H1 (cell line): ENCODE results near the gene PDE4B.

Experiments
- JUND ChIP-seq: IDR thresholded peaks from 2 replicates; pipeline ENCODE4 v1.6.1; 2011; ENCODE audit warnings: mild to moderate bottlenecking, improper control_type of control experiment, low read length
- POLR2A ChIP-seq, 2 experiments: IDR thresholded peaks; 1 replicate in 1 of 2; 2 replicates in 1 of 2; pipeline ENCODE4 v1.6.1; 2011; ENCODE audit warnings: low read depth in 2 of 2, low read length in 2 of 2, mild to moderate bottlenecking in 2 of 2; ENCODE audit errors: control extremely low read depth in 1 of 2
- TF ChIP-seq, protein P1 (sequence below), 3 experiments: IDR thresholded peaks; 1 replicate in 2 of 3; 2 replicates in 1 of 3; pipeline versions ENCODE4 v1.5.1 to v1.6.1; 2011; ENCODE audit warnings: low read length in 3 of 3, mild to moderate bottlenecking in 3 of 3, inconsistent platforms in 2 of 3, low read depth in 1 of 3, moderate library complexity in 1 of 3; ENCODE audit not compliant: insufficient read depth in 1 of 3; ENCODE audit errors: control extremely low read depth in 1 of 3

DNA sequence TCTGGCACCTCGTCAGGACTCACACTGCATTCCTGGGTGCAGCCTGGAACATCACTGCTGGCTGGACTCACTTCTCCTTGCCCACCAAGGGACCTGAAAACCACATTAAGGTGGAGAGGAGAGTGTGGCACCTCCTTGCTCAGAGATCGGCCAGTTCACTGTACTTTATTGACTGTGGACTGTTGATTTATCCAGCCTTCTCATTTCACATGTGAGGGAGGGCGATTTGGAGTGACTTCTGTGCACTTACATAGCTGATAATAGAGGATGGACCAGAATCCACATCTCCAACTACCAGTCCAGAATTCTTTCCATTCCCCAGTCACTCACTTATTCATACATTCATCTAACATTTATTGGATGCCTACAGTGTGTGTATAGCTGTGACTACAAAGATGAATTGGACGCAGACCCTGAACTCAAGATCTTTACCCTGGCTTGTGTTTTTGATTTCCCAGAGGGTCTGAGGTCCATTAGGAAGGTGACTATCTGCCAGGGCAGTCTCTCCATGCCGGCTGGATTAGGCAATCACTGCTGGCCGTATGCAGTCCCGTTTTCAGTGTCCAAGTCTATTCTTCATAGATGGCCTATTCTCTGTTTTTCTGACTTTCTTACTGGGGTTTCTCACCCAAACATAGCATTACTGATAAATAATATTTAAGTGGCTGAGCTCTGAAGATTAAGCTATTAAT, 507.7 kb downstream of the PDE4B start:
- TF ChIP-seq, protein P1, sequence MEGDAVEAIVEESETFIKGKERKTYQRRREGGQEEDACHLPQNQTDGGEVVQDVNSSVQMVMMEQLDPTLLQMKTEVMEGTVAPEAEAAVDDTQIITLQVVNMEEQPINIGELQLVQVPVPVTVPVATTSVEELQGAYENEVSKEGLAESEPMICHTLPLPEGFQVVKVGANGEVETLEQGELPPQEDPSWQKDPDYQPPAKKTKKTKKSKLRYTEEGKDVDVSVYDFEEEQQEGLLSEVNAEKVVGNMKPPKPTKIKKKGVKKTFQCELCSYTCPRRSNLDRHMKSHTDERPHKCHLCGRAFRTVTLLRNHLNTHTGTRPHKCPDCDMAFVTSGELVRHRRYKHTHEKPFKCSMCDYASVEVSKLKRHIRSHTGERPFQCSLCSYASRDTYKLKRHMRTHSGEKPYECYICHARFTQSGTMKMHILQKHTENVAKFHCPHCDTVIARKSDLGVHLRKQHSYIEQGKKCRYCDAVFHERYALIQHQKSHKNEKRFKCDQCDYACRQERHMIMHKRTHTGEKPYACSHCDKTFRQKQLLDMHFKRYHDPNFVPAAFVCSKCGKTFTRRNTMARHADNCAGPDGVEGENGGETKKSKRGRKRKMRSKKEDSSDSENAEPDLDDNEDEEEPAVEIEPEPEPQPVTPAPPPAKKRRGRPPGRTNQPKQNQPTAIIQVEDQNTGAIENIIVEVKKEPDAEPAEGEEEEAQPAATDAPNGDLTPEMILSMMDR (IDR thresholded peaks at IDR 0.05; ENCODE audit: control extremely low read depth in 1 of 3, insufficient read depth in 1 of 3, low read depth in 1 of 3, low read length in 3 of 3): no peak
- no peak for TF ChIP-seq POLR2A (IDR thresholded peaks at IDR 0.05; ENCODE audit: control extremely low read depth in 1 of 2, low read depth in 2 of 2, low read length in 2 of 2)
- no peak for TF ChIP-seq JUND
